Spleen (tissue), 7 donors: Measurements from ENCODE around the gene ATP1A2.

Source experiments
- CTCF ChIP-seq, 11 experiments: fragments of 200-600 bp in 7 of 11; fragments of 450-650 bp in 4 of 11; sonication (generic) in 4 of 11; IDR thresholded peaks in 8 of 11; conservative IDR thresholded peaks in 3 of 11; 1 replicate in 7 of 11; 2 replicates in 4 of 11; pipeline versions ENCODE4 v1.4.0 to v1.8.0; 2016 to 2021; ENCODE audit warnings: antibody characterized with exemption in 11 of 11, inconsistent platforms in 4 of 11, mild to moderate bottlenecking in 1 of 11
- POLR2A ChIP-seq, 3 donors: fragments of 450-650 bp; IDR thresholded peaks; one replicate each; pipeline ENCODE4 v1.5.1; 2017; ENCODE audit warnings: antibody characterized with exemption in 3 of 3, mild to moderate bottlenecking in 1 of 3
- POLR2AphosphoS5 ChIP-seq, 3 donors: sonication (generic); formaldehyde crosslinking; IDR thresholded peaks; one replicate each; pipeline ENCODE4 v1.5.1; 2017; ENCODE audit warnings: antibody characterized with exemption in 3 of 3
- donor health status: DM: no; HTN: no; CAD: no; lungs with moderate emphysema.
- donor health status: DM: no; HTN: no; CAD: no.
- donor health status: DM: no; HTN: no; CAD: no.

DNA sequence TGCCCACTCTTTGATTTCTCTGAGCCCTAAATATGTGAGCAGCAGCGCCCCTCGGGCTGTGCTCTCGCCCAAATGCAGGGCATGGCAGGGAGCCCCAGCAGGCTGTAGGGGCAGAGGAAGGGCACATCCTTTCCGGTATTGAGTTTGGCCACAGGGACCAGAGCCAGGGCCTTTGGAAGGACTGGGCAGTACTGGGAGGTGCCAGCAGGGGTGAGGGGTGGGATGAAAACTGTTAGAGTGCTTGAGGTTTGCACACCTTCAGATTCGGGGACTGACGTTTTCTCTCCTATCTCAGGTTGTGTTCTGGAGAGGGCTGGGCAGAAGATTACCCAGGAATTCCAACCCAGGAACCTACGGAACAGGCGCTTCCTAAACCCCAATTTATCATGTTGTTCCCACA lies 2.2 kb upstream of the ATP1A2 start:
- no peak for TF ChIP-seq CTCF (IDR thresholded peaks at IDR 0.05 in 8 of 11, conservative IDR thresholded peaks at IDR 0.05 in 3 of 11)
- TF ChIP-seq POLR2A (IDR thresholded peaks at IDR 0.05), result no peak
- TF ChIP-seq POLR2AphosphoS5 (IDR thresholded peaks at IDR 0.05), result no peak
